B cell (primary cell): ENCODE data around the gene FBXL14. TPM values are rescaled to one million over a fixed set of nuclear protein-coding genes. Genes with fewer than 3 reads are reported as not detected.

Experiments
- ATAC-seq: fragments of 200-7000 bp; cut with Tn5 transposase; one replicate; pipeline ENCODE4 v1.10.0; 2021; ENCODE audit warnings: low read depth, mild to moderate bottlenecking, moderate number of reproducible peaks, moderate library complexity
- CTCF ChIA-PET: fragments of 350-600 bp; sonication (Branson Sonifier 250); formaldehyde crosslinking; loops from one replicate; lab custom pipeline; 2021; ENCODE audit warnings: antibody characterized with exemption, inconsistent platforms; lab: Charles Lee
- POLR2A ChIA-PET: fragments of 350-600 bp; sonication (Branson Sonifier 250); formaldehyde crosslinking; loops from one replicate; lab custom pipeline; 2021; ENCODE audit warnings: antibody characterized with exemption; lab: Charles Lee
- DNase-seq: peaks from one replicate; pipeline ENCODE4 v3.0.0; 2013
- H2AFZ ChIP-seq: 2 replicates; pipeline ENCODE4 v1.6.1; 2012; ENCODE audit warnings: mild to moderate bottlenecking, low read depth, low read length; ENCODE audit not compliant: insufficient read depth, poor library complexity, severe bottlenecking
- H3K27ac ChIP-seq, 2 donors: 1 replicate in 1 of 2; 2 replicates in 1 of 2; pipeline ENCODE4 v1.5.1; 2012 to 2013; ENCODE audit warnings: low read length in 2 of 2, mild to moderate bottlenecking in 2 of 2, moderate library complexity in 1 of 2
- H3K27me3 ChIP-seq, 4 experiments: fragments of 200-600 bp in 1 of 4; sonication (generic) in 1 of 4; replicated peaks in 1 of 4; 1 replicate in 2 of 4; 2 replicates in 2 of 4; pipeline versions ENCODE4 v1.6.1 to v1.7.0; 2013 to 2016; ENCODE audit warnings: low read length in 3 of 4, mild to moderate bottlenecking in 2 of 4, mixed read lengths in 1 of 4, moderate library complexity in 1 of 4; ENCODE audit not compliant: insufficient read depth in 4 of 4, control insufficient read depth in 3 of 4; ENCODE audit errors: control extremely low read depth in 1 of 4
- H3K36me3 ChIP-seq, 2 experiments: replicated peaks in 1 of 2; 1 replicate in 1 of 2; 2 replicates in 1 of 2; pipeline versions ENCODE4 v1.6.1 to v1.7.1; 2013; ENCODE audit warnings: low read length in 1 of 2; ENCODE audit not compliant: insufficient read depth in 2 of 2, control insufficient read depth in 1 of 2; ENCODE audit errors: control extremely low read depth in 1 of 2, extremely low read depth in 1 of 2
- H3K4me1 ChIP-seq, 2 donors: fragments of 200-600 bp in 1 of 2; sonication (generic) in 1 of 2; 1 replicate in 1 of 2; 2 replicates in 1 of 2; pipeline versions ENCODE4 v1.5.1 to v1.6.1; 2013 to 2017; ENCODE audit warnings: low read length in 2 of 2; ENCODE audit not compliant: control insufficient read depth in 2 of 2, insufficient read depth in 2 of 2
- H3K4me2 ChIP-seq: replicated peaks from 2 replicates; pipeline ENCODE3; 2012; ENCODE audit warnings: mild to moderate bottlenecking, low read depth, low read length; ENCODE audit not compliant: poor library complexity, severe bottlenecking
- H3K4me3 ChIP-seq, 5 experiments: fragments of 200-600 bp in 1 of 5; sonication (generic) in 1 of 5; 1 replicate in 3 of 5; 2 replicates in 2 of 5; pipeline versions ENCODE4 v1.5.1 to v1.7.0; 2011 to 2016; ENCODE audit warnings: low read length in 4 of 5, mild to moderate bottlenecking in 4 of 5, low read depth in 2 of 5, control low read depth in 1 of 5, moderate library complexity in 1 of 5; ENCODE audit not compliant: insufficient read depth in 1 of 5; ENCODE audit errors: control extremely low read depth in 1 of 5, extremely low read depth in 1 of 5
- H3K79me2 ChIP-seq: fragments of 200-600 bp; sonication (generic); one replicate; pipeline ENCODE4 v1.6.0; 2016; ENCODE audit warnings: low read length; ENCODE audit not compliant: control insufficient read depth, insufficient read depth
- H3K9ac ChIP-seq: fragments of 200-600 bp; sonication (generic); 2 replicates; pipeline ENCODE4 v1.6.1; 2017; ENCODE audit warnings: mild to moderate bottlenecking, low read length, moderate library complexity
- H3K9me3 ChIP-seq, 3 donors: one replicate each; pipeline versions ENCODE4 v1.6.1 to v1.7.1; 2013; ENCODE audit warnings: low read length in 2 of 3; ENCODE audit not compliant: control insufficient read depth in 2 of 3, insufficient read depth in 1 of 3; ENCODE audit errors: control extremely low read depth in 1 of 3
- H4K20me1 ChIP-seq: 2 replicates; pipeline ENCODE4 v1.6.0; 2012; ENCODE audit warnings: mild to moderate bottlenecking, low read length; ENCODE audit not compliant: insufficient read depth, control insufficient read depth, poor library complexity, severe bottlenecking
- H3K27ac Mint-ChIP-seq: one replicate; pipeline ENCODE4 v1.8.0; 2021; ENCODE audit warnings: mixed read lengths
- H3K27me3 Mint-ChIP-seq: one replicate; pipeline ENCODE4 v1.8.0; 2021; ENCODE audit warnings: mixed read lengths
- H3K4me1 Mint-ChIP-seq: one replicate; pipeline ENCODE4 v1.8.0; 2021; ENCODE audit warnings: mixed read lengths
- H3K4me3 Mint-ChIP-seq: one replicate; pipeline ENCODE4 v1.8.0; 2021; ENCODE audit warnings: mixed read lengths
- H3K9me3 Mint-ChIP-seq: one replicate; pipeline ENCODE4 v1.8.0; 2022; ENCODE audit warnings: mixed read lengths; ENCODE audit not compliant: insufficient read depth
- EZH2 ChIP-seq: IDR thresholded peaks from 2 replicates; pipeline ENCODE4 v1.6.1; 2012; ENCODE audit warnings: borderline replicate concordance, low read depth, mild to moderate bottlenecking, moderate library complexity, low read length; ENCODE audit not compliant: insufficient read depth, poor library complexity, severe bottlenecking
- WGBS: methylation state at CpG from one replicate; pipeline ENCODE4 v1.1.5; 2013; ENCODE audit warnings: missing lambda C conversion rate; ENCODE audit not compliant: insufficient coverage; 5-methylcytosine and 5-hydroxymethylcytosine counted together
- intact Hi-C: fragments of 100-400 bp; cut with micrococcal nuclease; formaldehyde crosslinking; loops from one replicate; pipeline ENCODE4 v1.10.0; 2022
- polyA plus RNA-seq: library from polyadenylated mRNA; depleted of rRNA; stranded (reverse); fragments of >200 nt; gene quantifications from 2 replicates; pipeline ENCODE4 v1.2.3, GENCODE V29; 2012
- total RNA-seq, 2 donors: library from RNA; stranded (reverse); fragments of 120-200 nt in 1 of 2; gene quantifications; 1 replicate in 1 of 2; 2 replicates in 1 of 2; pipeline versions ENCODE4 v1.2.3 to v1.2.4, GENCODE V29; 2013 to 2022
- TF ChIP-seq, protein P1 (sequence below): fragments of 200-600 bp; IDR thresholded peaks from one replicate; pipeline ENCODE4 v1.8.0; 2022; ENCODE audit warnings: antibody characterized with exemption, mild to moderate bottlenecking

FBXL14 gene
- total and polyA plus RNA-seq, 2 donors (not counting 1 experiment from before 2014, with no cell fraction given) = 21.6 to 37.3 TPM

- no peak overlapping the region for H3K27ac Mint-ChIP-seq
- Histone ChIP-seq H3K27me3 (no peaks in the 10 kb centered on the region), H4K20me1 (no peaks in the 10 kb centered on the region), H3K9ac (no peak overlapping the region), H3K27ac (no peak overlapping the region), H3K9me3 (no peaks in the 10 kb centered on the region), H3K4me1 (peaks cover 0 to 14% of the 10 kb centered on the region in 2 donors), H3K4me2 (no peak overlapping the region), H2AFZ (no peak overlapping the region), H3K4me3 (no peak overlapping the region), H3K36me3 (no peaks in the 10 kb centered on the region), H3K79me2 (no peaks in the 10 kb centered on the region)
- no peak for DNase-seq
- POLR2A ChIA-PET = interaction anchor here (0.6 kb wide), 1 partner anchor 42 kb away, joined by 3 read pairs; no protein-coding TSS in a partner anchor
- no peak overlapping the region for H3K4me3 Mint-ChIP-seq
- CTCF ChIA-PET = interaction anchor here (0.7 to 4.3 kb wide), 5 partner anchors 9 to 296 kb away, joined by 3 to 16 read pairs (median 3); no protein-coding TSS in a partner anchor
- no peak for ATAC-seq
- TF ChIP-seq EZH2 = no peak
- TF ChIP-seq, protein P1, sequence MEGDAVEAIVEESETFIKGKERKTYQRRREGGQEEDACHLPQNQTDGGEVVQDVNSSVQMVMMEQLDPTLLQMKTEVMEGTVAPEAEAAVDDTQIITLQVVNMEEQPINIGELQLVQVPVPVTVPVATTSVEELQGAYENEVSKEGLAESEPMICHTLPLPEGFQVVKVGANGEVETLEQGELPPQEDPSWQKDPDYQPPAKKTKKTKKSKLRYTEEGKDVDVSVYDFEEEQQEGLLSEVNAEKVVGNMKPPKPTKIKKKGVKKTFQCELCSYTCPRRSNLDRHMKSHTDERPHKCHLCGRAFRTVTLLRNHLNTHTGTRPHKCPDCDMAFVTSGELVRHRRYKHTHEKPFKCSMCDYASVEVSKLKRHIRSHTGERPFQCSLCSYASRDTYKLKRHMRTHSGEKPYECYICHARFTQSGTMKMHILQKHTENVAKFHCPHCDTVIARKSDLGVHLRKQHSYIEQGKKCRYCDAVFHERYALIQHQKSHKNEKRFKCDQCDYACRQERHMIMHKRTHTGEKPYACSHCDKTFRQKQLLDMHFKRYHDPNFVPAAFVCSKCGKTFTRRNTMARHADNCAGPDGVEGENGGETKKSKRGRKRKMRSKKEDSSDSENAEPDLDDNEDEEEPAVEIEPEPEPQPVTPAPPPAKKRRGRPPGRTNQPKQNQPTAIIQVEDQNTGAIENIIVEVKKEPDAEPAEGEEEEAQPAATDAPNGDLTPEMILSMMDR = no peak
- H3K27me3 Mint-ChIP-seq = peaks cover 22% of the 10 kb centered on the region
- intact Hi-C loops = no loop called here
- H3K9me3 Mint-ChIP-seq = no peaks in the 10 kb centered on the region
- WGBS = 100% methylated on average over 4 of the region's 7 CpGs
- peaks cover 11% of the 10 kb centered on the region for H3K4me1 Mint-ChIP-seq
Measured at GRCh38 chr12:1643905-1644533, 49.6 kb upstream of the FBXL14 start.

DNA sequence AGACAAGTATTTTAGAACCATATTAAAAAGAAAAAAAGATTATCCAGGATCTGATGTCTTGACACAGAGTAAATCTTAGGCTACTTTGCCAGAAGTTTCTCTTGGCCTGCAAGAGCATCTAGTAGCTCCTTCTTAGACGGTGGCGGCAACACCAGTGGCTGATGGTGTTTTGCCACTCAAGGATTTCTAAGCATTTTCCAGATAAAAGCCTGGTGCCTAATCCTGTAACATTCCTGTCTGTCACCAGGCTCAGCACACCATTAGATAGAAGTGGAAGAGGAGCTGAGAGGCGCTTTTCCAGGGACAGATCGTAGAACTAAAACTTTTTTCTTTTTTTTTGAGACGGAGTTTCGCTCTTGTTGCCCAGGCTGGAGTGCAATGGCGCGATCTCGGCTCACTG is 48.7 kb upstream of the FBXL14 start:
- DNase-seq = no peak
- no peak overlapping the region for H3K27ac Mint-ChIP-seq
- Histone ChIP-seq H3K4me2 (no peak overlapping the region), H3K27me3 (peaks cover 0 to 3% (median 0%) of the 10 kb centered on the region in 4 experiments), H3K4me3 (no peak overlapping the region), H2AFZ (no peak overlapping the region), H4K20me1 (no peaks in the 10 kb centered on the region), H3K36me3 (no peaks in the 10 kb centered on the region), H3K4me1 (peaks cover 0 to 14% of the 10 kb centered on the region in 2 donors), H3K79me2 (no peaks in the 10 kb centered on the region), H3K9ac (no peak overlapping the region), H3K9me3 (no peaks in the 10 kb centered on the region), H3K27ac (no peak overlapping the region)
- H3K4me3 Mint-ChIP-seq = no peak overlapping the region
- TF ChIP-seq, protein P1 = no peak
- TF ChIP-seq EZH2 = no peak
- no peak for ATAC-seq
- H3K4me1 Mint-ChIP-seq = peaks cover 11% of the 10 kb centered on the region
- intact Hi-C loops = no loop called here
- 97% methylated on average over 9 of the region's 9 CpGs for WGBS
- H3K27me3 Mint-ChIP-seq = peaks cover 16% of the 10 kb centered on the region
- H3K9me3 Mint-ChIP-seq = no peaks in the 10 kb centered on the region
- CTCF ChIA-PET = interaction anchor here (0.9 kb wide), 1 partner anchor 11 kb away, joined by 3 read pairs; no protein-coding TSS in a partner anchor
- POLR2A ChIA-PET = no interaction called here
